GM21786 (cell line): ENCODE results near the gene MCRS1.
A peak's percentile ranks its signal among the peaks of the same experiment; 100 is the strongest.
"Not testable (repeated sequence)": the region's sequence is repeated elsewhere in the genome, so short reads cannot be mapped to it uniquely, and the experiment has no call there.

Experiments used
- ATAC-seq: cut with Tn5 transposase; IDR thresholded peaks from one replicate; pipeline ENCODE4 v1.9.1; 2021; ENCODE audit not compliant: unreplicated experiment

The MCRS1 gene, protein sequence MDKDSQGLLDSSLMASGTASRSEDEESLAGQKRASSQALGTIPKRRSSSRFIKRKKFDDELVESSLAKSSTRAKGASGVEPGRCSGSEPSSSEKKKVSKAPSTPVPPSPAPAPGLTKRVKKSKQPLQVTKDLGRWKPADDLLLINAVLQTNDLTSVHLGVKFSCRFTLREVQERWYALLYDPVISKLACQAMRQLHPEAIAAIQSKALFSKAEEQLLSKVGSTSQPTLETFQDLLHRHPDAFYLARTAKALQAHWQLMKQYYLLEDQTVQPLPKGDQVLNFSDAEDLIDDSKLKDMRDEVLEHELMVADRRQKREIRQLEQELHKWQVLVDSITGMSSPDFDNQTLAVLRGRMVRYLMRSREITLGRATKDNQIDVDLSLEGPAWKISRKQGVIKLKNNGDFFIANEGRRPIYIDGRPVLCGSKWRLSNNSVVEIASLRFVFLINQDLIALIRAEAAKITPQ

DNA sequence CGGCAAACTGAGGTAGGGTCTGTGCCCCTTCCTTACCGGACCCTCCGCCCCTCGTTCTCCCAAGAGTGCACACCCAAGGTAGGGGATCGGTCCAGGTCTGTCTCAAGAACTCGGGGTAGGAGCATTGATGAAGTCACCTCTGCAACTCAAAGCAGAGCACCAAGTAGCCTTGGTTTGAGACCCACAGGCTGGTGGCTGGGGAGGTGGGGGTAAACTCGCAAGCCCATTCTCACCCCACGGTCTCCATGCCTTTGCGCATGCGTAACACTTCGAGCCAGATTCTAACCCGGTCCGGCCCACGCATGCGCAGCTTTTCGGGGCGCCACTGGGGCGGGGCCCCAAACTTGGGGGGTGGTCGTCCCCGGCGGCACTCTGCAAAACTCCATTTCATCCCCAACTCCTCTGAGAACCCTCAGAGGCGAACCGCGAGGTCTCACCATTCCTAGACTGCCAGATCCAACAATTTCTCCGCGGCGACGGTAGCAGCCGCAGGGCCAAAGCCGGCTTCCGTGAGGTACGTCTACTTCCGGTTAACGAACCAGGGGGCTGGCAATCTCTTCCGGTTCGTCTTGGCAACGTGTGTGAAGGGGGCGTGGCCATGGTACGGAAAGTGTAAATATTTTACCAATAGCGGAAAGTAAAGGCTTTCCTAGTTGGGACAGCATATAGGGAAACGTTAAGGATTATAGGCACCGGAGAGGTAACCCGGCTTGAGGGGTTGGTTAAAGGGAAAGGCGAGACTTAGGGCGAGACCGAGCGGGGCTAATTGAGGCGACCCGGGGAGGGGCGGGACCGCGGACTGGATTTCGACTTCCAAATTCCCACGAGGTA lies at the start of gene MCRS1:
TSS of gene MCRS1 (minus strand) at position 532 of the 831 bp plus-strand sequence. CDS start 1,411 bp downstream, outside the sequence.
- ATAC-seq = peak; percentile 79

DNA sequence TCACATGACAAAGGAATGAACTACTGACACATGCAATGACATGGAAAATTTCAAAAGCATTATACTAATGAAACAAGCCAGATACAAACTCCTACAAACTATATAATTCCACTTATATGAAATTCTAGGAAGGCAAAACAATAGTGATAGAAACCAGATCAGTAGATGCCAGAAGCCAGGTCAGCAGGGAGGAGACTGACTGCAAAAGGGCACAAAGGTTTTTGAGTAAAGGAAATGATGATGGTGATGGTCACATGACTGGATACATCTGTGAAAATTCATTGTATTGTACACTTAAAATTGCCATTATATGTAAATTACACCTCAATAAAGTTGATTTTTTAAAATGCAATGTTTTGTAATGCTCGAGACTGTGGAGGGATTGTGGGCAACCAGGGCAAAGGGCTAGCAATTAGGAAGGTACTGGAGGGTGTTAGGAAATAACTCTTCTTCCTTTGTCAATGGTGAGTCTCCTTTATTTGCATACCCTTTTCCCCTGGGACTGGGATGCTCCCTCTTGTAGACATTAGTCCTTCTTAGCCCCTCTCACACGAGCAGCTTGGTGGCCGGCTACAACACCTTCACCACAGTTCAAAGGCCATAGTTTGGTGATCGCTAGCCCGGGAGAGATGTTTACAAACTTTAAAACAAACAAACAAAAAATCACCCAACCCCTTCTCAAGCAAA lies 48.7 kb upstream of the MCRS1 start:
- ATAC-seq = no peak

DNA sequence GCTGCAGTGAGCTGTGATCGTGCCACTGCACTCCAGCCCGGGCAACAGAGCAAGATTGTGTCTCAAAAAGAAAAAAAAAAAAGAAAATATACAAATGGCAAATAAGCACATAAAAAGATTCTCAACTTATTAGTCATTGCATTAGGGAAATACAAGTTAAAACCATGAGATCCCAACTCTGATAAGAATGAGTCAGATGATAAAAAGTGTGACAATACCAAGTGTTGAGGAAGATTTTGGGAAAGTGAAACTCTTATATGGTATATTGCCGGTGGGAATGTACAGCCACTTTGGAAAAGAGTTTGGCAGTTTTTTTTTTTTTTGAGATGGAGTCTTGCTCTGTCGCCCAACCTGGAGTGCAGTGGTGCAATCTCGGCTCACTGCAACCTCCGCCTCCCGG lies 47.8 kb upstream of the MCRS1 start:
- ATAC-seq = no peak

DNA sequence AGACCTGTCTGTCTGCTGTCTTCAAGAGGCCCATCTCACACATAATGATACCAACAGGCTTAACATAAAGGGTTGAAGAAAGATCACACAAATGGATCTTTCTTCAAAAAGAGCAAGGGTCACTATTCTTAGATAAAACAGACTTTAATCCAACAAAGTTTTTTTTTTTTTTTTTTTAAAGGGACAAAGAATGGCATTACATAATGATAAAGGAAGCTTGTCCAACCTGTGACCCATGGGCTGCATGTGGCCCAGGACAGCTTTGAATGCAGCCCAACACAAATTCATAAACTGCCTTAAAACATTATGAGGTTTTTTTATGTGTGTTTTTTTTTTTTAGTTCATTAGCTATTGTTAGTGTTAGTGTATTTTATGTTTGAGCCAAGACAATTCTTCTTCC lies 44.3 kb upstream of the MCRS1 start:
- ATAC-seq = no peak

DNA sequence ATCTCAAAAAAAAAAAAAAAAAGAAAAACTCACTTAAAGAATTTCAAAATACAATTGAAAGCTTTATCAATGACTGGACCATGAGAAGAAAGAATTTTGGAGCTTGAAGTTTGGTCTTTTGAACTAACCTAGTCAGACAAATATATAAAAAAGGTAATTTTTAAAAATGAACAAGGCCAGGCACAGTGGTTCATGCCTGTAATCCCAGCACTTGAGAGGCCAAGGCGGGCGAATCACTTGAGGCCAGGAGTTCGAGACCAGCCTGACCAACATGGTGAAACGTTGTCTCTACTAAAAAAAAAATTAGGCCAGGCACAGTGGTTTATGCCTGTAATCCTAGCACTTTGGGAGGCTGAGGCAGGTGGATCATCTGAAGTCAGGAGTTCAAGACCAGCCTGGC lies 42.8 kb upstream of the MCRS1 start:
- ATAC-seq = not testable (repeated sequence)

DNA sequence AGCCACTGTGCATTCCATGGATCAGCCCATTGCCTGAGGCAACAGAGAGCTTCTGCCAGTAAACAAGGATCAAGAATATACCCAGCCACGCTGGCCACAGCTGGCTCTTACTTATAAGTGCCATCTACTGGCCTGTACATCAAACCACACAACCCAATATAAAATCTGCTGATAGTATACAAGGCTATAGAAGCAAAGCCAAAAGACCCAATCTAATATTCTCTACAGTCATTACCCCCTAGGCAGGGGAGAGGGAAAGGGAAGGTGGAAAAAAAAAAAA lies 41.9 kb upstream of the MCRS1 start:
- no peak for ATAC-seq

DNA sequence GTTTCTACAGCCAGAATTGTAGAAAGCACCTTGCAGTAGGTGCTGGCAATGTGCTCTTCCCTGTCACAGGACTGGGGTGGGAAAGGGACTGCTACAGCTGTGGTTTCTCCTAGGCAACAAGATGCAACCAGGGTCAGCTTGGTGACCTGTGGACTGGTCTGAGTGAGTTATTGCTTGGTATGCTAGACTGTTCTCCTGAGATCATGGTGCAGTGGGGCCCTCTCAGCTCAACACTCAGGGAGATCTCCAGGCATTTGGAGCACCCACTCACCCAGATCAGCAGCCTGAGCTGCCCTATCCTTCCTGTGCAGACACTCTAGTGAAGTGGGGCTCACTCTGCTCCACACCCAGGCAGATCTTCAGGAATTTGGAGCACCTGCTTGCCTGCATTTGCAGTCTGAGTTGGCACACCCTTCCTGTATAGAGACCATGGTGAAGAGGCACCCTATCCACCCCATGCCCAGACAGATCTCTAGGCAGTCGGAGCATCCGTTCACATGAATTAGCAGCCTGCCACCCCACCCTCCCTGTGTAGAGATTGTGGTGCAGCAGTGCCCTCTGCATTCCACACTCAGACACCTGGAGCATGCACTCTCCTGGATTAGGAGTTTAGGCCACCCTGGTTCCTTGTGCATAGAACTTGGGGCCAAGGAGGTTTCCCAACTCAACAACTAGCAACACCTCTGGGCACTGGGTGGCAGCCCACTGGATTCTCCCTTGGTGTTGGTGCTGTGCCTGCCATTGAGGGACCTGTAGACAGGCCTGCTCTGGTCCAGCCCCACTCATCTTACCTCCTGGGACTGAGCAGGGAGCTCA lies 41.3 kb upstream of the MCRS1 start:
- ATAC-seq = no peak

DNA sequence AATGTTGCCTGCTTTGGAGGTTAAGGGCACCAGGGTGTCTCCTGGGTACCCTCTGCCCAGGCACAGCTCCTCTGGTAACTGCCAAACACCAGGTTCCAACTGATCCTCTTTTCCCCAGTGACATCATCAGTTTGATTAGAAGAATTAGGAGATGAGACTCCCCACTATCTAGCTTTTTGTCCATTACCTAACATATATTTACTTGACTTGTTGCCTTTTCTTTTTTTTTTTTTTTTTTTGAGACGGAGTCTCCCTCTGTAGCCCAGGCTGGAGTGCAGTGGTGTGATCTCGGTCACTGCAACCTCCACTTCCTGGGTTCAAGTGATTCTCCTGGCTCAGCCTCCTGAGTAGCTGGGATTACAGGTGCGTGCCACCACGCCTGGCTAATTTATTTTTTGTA lies 37.6 kb upstream of the MCRS1 start, which contains the start of gene FAM186B:
TSS of gene FAM186B (minus strand) at position 101 of the 400 bp plus-strand sequence. CDS start 162 bp downstream, outside the sequence.
- not testable (repeated sequence) for ATAC-seq

DNA sequence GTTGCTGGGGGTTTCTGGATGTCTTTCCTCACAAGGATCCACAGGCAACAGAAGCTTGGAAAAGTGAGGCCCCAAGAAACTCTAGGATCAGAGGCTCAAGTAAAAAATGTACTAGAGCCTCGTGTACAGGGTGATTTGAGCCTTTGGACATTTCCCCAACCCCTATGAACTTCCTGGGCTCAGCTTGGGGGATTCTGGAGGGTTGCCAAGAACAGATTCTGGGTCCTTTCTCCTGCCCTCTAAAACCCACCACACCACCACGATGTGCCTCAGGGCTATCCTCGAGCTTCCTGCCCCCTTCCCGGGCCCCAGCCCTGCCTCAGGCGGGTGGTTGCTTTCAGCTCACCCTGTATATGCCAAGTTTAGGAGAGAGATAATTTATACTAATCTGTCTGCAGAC lies 36.9 kb upstream of the MCRS1 start:
- no peak for ATAC-seq

DNA sequence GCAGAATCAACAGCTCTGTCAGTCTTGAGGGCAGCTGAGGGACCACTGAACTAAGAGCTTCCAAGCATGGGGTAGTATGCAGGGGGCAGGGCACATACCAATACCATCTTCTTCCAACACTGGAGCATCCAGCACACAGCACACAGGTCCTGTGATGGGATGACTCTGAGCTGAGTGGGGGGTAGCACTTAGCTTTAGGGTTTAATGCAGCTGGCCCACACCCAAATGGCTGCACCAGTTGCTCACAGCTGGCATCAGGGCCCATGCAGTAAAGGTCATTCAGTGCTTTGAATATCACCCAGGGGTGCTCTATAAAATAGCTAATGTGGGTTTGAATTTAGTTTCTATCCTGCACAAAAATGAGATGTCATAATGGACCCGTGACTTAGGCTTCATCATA lies 35.8 kb upstream of the MCRS1 start:
- no peak for ATAC-seq

DNA sequence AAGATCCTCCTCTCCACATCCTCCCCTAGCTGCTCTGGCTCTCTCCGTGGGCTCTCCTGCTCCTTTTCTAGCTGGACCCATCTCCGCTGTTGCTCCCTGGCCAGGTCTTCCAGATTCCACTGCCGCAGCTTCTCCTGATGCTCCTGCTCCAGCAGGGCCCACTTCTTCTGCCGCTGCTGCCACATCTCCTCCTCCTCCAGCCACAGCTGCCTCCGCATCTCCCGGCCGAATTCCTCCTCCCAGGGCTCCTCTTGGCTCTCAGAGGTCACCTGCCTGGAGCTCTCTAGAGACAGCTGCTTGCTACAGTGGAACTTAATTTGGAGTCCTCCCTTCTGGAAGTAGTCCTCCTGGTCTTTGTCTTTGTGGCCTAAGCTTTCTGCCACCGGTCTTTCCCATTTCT lies 32.0 kb upstream of the MCRS1 start:
- ATAC-seq = no peak

DNA sequence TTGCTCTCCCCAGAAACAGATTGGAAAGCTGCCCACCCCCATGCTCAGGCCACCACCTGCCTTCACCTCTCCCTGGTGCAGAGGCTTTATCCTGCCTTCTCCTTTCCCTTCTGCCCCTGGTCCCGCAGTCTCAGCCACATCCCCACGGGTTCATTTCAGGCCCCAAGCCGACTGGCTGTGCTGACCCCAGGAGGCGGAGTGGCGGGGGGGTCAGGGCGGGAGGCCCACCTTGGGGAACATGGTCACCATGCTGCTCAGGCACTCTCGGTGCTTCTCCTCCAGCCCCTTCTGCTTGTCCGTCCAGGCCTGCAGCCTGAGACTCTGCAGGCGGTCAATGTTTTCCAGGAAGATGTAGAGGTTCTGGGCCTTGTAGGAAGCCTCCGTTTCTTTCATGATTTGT lies 30.6 kb upstream of the MCRS1 start:
- no peak for ATAC-seq

DNA sequence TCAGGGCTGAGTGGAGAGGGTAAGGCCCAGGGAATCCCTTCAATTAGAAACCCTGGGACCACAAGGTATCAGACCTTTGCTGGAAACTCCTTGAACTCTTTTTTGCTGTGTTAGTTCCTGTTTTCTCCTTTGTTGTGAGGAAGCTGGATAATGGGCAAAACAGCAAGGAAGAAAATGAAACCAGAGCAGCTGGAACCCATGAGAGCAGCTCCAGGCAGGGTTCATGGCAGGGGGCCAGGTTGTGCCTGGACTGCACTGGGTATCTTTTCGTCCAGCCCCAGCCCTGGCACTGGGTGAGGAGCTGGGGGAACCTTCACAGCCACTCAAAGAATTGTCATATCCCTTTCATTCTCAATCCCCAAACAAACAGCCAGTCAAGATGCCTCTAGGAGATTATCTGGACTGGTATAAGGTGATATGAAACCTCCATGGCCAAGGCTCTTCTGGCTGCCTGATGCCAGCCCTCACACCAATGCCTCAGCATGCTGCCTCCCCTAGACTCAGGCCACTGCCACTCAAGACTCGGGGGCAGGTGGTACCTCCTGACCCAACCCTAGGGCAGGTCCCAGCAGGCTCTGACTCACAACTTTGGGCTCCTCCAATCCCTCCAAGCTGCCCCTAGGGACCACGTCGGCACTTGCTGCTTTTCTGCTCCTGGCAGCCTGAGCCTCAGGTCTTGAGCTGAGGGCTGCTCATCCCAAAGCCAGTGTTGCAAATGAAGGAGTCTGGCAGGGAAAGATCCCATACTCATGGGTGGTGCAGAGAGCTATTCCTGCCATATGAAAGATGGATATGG lies 21.0 kb upstream of the MCRS1 start:
- no peak for ATAC-seq

DNA sequence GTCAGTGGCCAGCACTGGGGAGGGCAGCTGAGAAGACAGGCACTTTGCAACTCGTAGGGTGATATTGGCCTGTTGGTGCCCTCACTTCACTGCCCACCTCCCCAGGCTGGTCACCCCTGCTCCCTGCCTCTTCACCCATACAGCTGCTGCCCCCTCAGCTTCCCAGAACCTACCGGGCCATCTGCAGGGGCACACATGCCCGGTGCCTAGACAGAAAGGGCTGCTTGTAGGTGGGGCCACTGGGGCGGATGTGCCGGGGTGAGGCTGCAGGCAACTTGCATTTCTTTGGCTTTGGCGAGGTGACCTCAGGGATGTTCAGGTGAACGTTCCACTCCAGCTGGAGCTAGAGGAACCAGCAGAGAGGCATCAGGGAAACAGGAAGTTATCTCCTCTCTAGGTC lies 20.3 kb upstream of the MCRS1 start:
- no peak for ATAC-seq

DNA sequence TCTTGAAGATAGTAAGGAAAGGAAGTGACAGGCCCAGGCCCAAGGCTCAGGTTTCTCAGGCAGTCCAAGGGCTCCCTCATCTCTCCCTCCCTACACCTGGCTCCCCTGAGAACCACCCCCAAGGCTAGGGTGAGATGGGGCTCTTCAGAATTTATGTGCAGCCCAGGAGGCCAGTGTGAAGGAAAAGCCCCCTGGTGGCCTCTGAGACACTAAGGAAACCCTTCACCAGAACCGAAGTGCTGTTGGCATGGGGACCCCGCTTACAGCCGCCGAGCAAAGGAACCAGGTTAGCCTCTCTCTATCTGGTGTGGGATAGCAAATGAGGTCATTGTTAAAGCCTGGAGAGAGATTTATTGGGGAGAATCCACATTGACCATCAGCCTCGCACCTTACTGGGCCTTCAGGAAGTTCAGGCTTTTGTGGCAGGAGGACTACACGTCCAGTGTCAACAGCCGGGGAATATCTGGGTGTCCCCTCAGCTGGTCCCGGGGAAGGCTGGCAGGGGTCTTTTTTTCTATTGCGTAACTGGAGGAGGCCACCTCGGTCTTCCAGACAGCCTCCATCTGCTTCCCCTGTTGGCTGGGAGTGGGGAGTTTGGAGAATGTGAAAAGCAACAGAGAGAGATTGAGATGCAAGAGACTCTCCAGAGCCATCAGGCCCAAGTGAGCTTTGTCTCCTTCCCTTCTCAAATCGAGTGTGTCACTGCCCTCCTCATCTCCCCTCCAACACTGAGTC lies 19.4 kb upstream of the MCRS1 start:
- no peak for ATAC-seq

DNA sequence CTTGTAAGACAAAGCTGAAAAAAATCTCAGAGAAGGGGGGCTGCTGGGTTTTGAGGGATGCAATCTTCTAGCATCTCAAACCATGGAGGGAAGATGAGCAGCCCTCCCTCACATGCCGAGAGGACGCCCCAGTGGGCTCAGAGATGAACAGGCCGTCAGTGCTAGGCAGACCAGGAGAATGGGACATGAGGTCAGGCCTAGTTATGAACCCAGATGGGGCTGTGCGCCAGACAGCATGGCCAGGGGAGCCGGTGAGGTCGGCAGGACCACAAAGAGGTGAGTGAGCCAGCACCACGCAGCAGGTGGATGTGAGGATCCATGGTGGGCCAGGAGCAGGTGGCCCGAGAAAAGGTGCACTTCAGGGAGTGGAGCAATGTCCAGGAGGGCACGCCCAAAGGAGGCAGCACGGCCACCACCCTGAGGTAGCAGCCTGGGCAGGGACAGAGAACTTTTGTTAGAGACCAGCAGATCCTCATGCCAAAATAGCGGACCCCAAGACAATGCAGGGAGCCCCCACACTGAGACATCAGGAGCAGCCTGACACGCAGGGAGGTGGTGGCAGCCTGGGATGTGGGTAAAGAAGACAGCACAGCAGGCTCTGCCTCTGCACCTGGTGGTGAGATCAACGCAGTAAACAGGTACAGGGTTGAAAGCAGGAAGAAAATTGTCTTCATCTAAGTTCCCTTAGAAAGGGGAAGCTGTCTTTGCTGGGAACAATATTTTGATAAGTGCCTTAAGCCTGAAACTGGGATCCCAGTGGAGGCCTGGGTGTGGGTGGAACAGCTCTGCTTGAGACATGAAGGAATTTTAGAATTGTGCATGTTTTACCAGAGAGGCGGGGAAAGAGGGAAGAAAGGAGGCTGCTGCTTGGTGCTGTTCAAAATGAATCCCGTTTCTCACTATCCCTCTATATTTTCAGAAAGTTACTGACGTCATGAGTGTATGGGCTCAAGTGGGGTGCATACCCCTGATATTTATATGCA lies 17.8 kb upstream of the MCRS1 start:
- no peak for ATAC-seq

DNA sequence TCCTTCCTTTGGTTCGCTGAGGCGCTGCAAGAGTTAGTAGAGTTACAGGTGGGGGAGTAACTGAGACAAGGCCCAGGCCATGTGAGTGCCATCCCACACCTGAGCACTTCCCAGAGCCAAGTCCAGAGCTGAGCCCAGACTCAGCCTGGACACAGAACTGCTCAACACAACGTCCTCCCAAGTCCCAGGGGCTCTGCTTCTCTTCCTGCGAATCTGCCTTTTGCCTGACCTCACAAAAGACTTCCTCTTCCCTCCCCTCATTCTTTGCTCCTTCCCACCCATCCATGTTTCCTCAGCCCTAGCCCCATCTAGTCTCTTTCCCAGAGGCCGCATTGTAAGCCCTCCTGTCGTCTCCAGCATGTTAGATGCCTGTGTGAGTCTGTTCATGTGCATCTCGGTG lies 16.6 kb upstream of the MCRS1 start:
- no peak for ATAC-seq
